ENCODE measurements around the gene DLG5. TPM values are rescaled to one million over a fixed set of nuclear protein-coding genes. Genes with fewer than 3 reads are reported as not detected.
A peak's percentile ranks its signal among the peaks of the same experiment; 100 is the strongest.

Gene DLG5
- total and polyA plus RNA-seq, 9 of the 15 experiments (the other 6 are each of a cell fraction or from before 2014, with no cell fraction given), result 1.4 to 26.8 (median 11.2) TPM

DNA sequence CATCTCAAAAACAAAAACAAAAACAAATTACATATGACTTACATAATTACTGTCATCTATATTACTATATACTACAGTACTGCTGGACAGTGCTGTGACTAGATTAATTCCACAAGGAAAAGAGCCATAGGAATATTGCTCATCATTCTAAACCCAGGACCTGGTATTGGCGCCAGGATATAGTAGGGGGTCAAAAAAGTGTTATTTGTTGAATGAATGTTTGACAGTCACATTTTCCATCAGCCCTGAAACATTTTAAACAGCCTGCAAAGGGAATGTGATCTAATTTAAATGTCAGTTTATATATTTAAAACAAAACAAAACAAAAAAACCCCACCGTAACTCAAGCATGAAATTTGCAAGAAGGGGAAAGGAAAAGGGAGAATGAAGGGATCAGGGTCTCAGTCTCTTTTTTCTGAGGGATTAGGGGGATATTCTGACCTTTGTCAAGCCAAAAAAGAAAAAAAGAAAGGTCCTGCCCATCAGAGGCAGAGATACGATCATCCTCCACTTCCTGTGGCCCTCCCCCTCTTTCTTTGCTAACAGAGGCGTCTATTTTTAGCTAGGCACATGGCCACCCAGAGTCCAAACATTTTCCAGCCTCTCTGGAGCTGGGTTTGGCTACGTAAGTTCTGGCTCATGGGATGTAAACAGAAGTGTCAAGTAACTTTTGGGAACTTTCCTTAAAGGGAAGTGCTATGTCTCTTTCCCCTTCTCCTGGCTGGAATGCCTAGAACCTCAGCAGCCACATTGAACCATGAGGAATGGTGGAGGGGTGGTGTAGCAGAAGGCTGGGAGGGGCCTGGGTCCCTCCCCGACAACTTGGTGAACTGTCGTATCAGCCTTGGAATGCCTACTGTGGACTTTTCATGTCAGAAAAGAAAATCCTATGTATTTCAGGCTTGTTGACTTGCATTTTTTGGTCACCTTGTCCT, 44.6 kb upstream of the DLG5 start (continued):
- TF ChIP-seq, protein P1, sequence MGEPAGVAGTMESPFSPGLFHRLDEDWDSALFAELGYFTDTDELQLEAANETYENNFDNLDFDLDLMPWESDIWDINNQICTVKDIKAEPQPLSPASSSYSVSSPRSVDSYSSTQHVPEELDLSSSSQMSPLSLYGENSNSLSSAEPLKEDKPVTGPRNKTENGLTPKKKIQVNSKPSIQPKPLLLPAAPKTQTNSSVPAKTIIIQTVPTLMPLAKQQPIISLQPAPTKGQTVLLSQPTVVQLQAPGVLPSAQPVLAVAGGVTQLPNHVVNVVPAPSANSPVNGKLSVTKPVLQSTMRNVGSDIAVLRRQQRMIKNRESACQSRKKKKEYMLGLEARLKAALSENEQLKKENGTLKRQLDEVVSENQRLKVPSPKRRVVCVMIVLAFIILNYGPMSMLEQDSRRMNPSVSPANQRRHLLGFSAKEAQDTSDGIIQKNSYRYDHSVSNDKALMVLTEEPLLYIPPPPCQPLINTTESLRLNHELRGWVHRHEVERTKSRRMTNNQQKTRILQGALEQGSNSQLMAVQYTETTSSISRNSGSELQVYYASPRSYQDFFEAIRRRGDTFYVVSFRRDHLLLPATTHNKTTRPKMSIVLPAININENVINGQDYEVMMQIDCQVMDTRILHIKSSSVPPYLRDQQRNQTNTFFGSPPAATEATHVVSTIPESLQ (CRISPR knock-in tag; IDR thresholded peaks at IDR 0.05), result no peak
- no peak for TF ChIP-seq MAFG (tag; conservative IDR thresholded peaks at IDR 0.05)
- TF ChIP-seq ELF1 (tag; IDR thresholded peaks at IDR 0.05), result peak; percentile 72
- peak; percentile 96 for TF ChIP-seq EP400 (IDR thresholded peaks at IDR 0.05)
- TF ChIP-seq, protein P2, sequence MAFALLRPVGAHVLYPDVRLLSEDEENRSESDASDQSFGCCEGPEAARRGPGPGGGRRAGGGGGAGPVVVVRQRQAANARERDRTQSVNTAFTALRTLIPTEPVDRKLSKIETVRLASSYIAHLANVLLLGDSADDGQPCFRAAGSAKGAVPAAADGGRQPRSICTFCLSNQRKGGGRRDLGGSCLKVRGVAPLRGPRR (CRISPR knock-in tag; IDR thresholded peaks at IDR 0.05), result no peak
- TF ChIP-seq NFIX (CRISPR knock-in tag; IDR thresholded peaks at IDR 0.05; ENCODE audit: low read depth), result no peak
- TF ChIP-seq SETDB1 (IDR thresholded peaks at IDR 0.05; ENCODE audit: low read length), result no peak
- no peak for TF ChIP-seq SMC3 (conservative IDR thresholded peaks at IDR 0.05; ENCODE audit: insufficient read depth, low read depth, low read length)
- peak; percentile 91 for TF ChIP-seq ZNF589 (CRISPR knock-in tag; IDR thresholded peaks at IDR 0.05; ENCODE audit: low read depth)
- no peak for TF ChIP-seq ZKSCAN3 (CRISPR knock-in tag; IDR thresholded peaks at IDR 0.05)
- no peak for TF ChIP-seq ZNF780A (CRISPR knock-in tag; IDR thresholded peaks at IDR 0.05)
- TF ChIP-seq CHD1 (IDR thresholded peaks at IDR 0.05; ENCODE audit: low read length), result no peak
- TF ChIP-seq, protein P3, sequence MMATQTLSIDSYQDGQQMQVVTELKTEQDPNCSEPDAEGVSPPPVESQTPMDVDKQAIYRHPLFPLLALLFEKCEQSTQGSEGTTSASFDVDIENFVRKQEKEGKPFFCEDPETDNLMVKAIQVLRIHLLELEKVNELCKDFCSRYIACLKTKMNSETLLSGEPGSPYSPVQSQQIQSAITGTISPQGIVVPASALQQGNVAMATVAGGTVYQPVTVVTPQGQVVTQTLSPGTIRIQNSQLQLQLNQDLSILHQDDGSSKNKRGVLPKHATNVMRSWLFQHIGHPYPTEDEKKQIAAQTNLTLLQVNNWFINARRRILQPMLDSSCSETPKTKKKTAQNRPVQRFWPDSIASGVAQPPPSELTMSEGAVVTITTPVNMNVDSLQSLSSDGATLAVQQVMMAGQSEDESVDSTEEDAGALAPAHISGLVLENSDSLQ (IDR thresholded peaks at IDR 0.05), result peak; percentile 91
- TF ChIP-seq SNRNP70 (optimal IDR thresholded peaks at IDR 0.05; ENCODE audit: low read depth, low read length), result no peak
- TF ChIP-seq MECOM (CRISPR knock-in tag; IDR thresholded peaks at IDR 0.05), result peak; percentile 83
- no peak for TF ChIP-seq ZNF217 (CRISPR knock-in tag; IDR thresholded peaks at IDR 0.05)
- TF ChIP-seq YBX1 (IDR thresholded peaks at IDR 0.05), result no peak
- TF ChIP-seq MED1 (CRISPR knock-in tag; IDR thresholded peaks at IDR 0.05; ENCODE audit: borderline replicate concordance), result no peak
- peak; percentile 69 for TF ChIP-seq RBBP5 (IDR thresholded peaks at IDR 0.05; ENCODE audit: borderline replicate concordance, insufficient read depth, low read length, poor library complexity, severe bottlenecking)
- TF ChIP-seq, protein P4, sequence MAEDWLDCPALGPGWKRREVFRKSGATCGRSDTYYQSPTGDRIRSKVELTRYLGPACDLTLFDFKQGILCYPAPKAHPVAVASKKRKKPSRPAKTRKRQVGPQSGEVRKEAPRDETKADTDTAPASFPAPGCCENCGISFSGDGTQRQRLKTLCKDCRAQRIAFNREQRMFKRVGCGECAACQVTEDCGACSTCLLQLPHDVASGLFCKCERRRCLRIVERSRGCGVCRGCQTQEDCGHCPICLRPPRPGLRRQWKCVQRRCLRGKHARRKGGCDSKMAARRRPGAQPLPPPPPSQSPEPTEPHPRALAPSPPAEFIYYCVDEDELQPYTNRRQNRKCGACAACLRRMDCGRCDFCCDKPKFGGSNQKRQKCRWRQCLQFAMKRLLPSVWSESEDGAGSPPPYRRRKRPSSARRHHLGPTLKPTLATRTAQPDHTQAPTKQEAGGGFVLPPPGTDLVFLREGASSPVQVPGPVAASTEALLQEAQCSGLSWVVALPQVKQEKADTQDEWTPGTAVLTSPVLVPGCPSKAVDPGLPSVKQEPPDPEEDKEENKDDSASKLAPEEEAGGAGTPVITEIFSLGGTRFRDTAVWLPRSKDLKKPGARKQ (CRISPR knock-in tag; IDR thresholded peaks at IDR 0.05), result no peak
- no peak for TF ChIP-seq PHB2 (IDR thresholded peaks at IDR 0.05; ENCODE audit: low read depth)
- TF ChIP-seq HDAC6 (IDR thresholded peaks at IDR 0.05; ENCODE audit: low read depth, low read length), result no peak
- no peak for TF ChIP-seq ZNF274 (IDR thresholded peaks at IDR 0.05; ENCODE audit: borderline replicate concordance, low read depth, low read length)
- no peak for TF ChIP-seq ZNF263 (CRISPR knock-in tag; IDR thresholded peaks at IDR 0.05; ENCODE audit: borderline replicate concordance)
- TF ChIP-seq ZNF354B (CRISPR knock-in tag; IDR thresholded peaks at IDR 0.05), result no peak
